Calu3 (cell line): Measurements from ENCODE around the gene ZMYND15. TPM values are rescaled to one million over a fixed set of nuclear protein-coding genes. Genes with fewer than 3 reads are reported as not detected.

Experiments
- BruUV-seq: library from RNA; stranded (reverse); fragments of 400-500 nt; replicated peaks from 2 replicates; lab custom pipeline; 2021; lab: Mats Ljungman, UMichigan
- CTCF ChIA-PET: fragments of 300-600 bp; sonication (Branson Sonifier 250); formaldehyde crosslinking; loops from one replicate; lab custom pipeline; 2022; ENCODE audit warnings: antibody characterized with exemption; lab: Charles Lee
- DNase-seq: peaks from one replicate; pipeline ENCODE4 v3.0.0; 2022
- H3K27ac Mint-ChIP-seq: one replicate; pipeline ENCODE4 v1.8.0; 2022; ENCODE audit warnings: mixed read lengths; ENCODE audit not compliant: unreplicated experiment
- H3K27me3 Mint-ChIP-seq: one replicate; pipeline ENCODE4 v1.8.0; 2022; ENCODE audit warnings: mixed read lengths; ENCODE audit not compliant: unreplicated experiment
- H3K36me3 Mint-ChIP-seq: one replicate; pipeline ENCODE4 v1.8.0; 2022; ENCODE audit warnings: mild to moderate bottlenecking, moderate library complexity, mixed read lengths; ENCODE audit not compliant: insufficient read depth, unreplicated experiment
- H3K4me1 Mint-ChIP-seq: one replicate; pipeline ENCODE4 v1.8.0; 2022; ENCODE audit warnings: mild to moderate bottlenecking, low read depth, mixed read lengths; ENCODE audit not compliant: unreplicated experiment
- H3K4me3 Mint-ChIP-seq: one replicate; pipeline ENCODE4 v1.8.0; 2022; ENCODE audit warnings: mild to moderate bottlenecking, low read depth, moderate library complexity, mixed read lengths; ENCODE audit not compliant: unreplicated experiment
- H3K9me3 Mint-ChIP-seq: one replicate; pipeline ENCODE4 v1.8.0; 2022; ENCODE audit warnings: low read depth, mixed read lengths; ENCODE audit not compliant: unreplicated experiment
- intact Hi-C: fragments of 100-400 bp; cut with micrococcal nuclease; formaldehyde crosslinking; loops from one replicate; pipeline ENCODE4 v1.10.0; 2022; ENCODE audit not compliant: unreplicated experiment
- total RNA-seq: library from RNA; stranded (reverse); gene quantifications from 2 replicates; pipeline ENCODE4 v1.2.3, GENCODE V29; 2022
- TF ChIP-seq, protein P1 (sequence below): fragments of 200-600 bp; IDR thresholded peaks from one replicate; pipeline ENCODE4 v1.8.0; 2022; ENCODE audit warnings: antibody characterized with exemption; ENCODE audit not compliant: unreplicated experiment

The ZMYND15 gene
- total RNA-seq, 1 experiment from 2014 or later: 2.2 TPM

DNA sequence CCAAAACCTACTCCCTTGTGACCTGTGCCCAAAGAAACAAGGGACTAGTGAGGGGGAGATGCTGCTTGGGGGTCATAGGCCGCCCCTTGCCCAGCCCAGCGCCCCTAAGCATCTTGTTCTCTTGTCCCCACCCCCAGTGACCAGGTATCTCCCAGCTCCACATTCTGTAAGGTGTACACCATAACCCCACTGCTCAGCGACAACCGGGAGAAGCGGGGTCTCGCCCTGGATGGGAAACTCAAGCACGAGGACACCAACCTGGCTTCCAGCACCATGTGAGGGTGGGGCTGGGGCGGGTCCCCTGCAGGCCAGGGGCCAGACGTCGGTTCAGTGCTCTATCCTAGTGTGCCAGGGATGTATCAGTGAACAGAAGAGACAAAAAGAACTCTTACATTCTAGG is 20.5 kb upstream of the ZMYND15 start:
- TF ChIP-seq, protein P1, sequence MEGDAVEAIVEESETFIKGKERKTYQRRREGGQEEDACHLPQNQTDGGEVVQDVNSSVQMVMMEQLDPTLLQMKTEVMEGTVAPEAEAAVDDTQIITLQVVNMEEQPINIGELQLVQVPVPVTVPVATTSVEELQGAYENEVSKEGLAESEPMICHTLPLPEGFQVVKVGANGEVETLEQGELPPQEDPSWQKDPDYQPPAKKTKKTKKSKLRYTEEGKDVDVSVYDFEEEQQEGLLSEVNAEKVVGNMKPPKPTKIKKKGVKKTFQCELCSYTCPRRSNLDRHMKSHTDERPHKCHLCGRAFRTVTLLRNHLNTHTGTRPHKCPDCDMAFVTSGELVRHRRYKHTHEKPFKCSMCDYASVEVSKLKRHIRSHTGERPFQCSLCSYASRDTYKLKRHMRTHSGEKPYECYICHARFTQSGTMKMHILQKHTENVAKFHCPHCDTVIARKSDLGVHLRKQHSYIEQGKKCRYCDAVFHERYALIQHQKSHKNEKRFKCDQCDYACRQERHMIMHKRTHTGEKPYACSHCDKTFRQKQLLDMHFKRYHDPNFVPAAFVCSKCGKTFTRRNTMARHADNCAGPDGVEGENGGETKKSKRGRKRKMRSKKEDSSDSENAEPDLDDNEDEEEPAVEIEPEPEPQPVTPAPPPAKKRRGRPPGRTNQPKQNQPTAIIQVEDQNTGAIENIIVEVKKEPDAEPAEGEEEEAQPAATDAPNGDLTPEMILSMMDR: no peak
- no peaks in the 10 kb centered on the region for H3K9me3 Mint-ChIP-seq
- H3K27me3 Mint-ChIP-seq: peaks cover 12% of the 10 kb centered on the region
- CTCF ChIA-PET: no interaction called here
- peaks cover 20% of the 10 kb centered on the region for H3K36me3 Mint-ChIP-seq
- H3K4me3 Mint-ChIP-seq: no peak overlapping the region
- H3K4me1 Mint-ChIP-seq: peaks cover 40% of the 10 kb centered on the region
- H3K27ac Mint-ChIP-seq: peak overlapping the region; percentile 80
- no peak for DNase-seq
- no TSS peak for BruUV-seq
- intact Hi-C loops: no loop called here

DNA sequence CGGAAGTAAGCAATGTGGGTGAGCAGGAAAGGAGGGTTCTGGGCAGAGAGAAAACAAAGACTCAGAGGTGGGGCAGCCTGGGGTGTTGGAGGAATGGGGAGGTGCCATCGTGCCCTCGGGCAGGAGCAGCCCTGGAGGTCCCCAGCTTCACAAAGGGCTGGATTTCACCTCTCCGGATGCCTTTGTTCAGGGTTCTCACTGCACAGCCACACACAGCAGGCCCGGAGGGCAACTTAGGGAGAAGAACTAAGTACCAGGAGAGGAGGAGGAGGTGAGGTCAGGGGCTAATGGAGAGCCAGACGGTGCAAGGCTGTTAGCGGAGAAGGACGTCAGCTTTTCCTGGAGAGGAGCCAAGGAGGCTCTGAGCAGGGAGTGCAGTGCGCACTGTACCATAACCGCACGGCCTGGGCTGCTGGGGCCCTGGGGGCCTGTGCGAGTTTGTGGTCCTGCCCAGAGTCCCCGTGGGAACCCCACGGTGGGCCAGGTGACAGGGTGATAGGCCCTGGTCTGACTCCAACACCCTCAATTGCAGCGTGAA is 19.9 kb upstream of the ZMYND15 start:
- Mint-ChIP-seq H3K27ac (peak overlapping the region; percentile 80), H3K4me3 (no peak overlapping the region), H3K36me3 (peaks cover 20% of the 10 kb centered on the region), H3K9me3 (no peaks in the 10 kb centered on the region), H3K27me3 (peaks cover 12% of the 10 kb centered on the region), H3K4me1 (peaks cover 40% of the 10 kb centered on the region)
- TF ChIP-seq, protein P1: no peak
- intact Hi-C loops: no loop called here
- no TSS peak for BruUV-seq
- CTCF ChIA-PET: no interaction called here
- DNase-seq: peak; percentile 56

DNA sequence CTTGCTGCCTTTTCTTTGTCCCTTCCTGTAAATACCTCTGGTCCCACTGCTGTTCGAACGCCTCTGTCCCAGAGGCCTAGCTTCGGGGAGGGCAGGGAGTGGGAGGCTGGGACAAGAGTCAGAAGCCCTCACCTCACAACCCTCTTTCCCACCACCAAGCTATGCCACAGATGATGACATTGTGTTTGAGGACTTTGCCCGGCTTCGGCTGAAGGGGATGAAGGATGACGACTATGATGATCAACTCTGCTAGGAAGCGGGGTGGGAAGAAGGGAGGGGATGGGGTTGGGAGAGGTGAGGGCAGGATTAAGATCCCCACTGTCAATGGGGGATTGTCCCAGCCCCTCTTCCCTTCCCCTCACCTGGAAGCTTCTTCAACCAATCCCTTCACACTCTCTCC is 18.8 kb upstream of the ZMYND15 start:
- CTCF ChIA-PET: interaction anchor here (1.0 to 1.5 kb wide), 2 partner anchors 69 to 166 kb away, joined by 3 to 6 read pairs; partner anchors contain the start of gene MYBBP1A
- Mint-ChIP-seq H3K4me3 (no peak overlapping the region), H3K9me3 (no peaks in the 10 kb centered on the region), H3K4me1 (peaks cover 40% of the 10 kb centered on the region), H3K27me3 (peaks cover 21% of the 10 kb centered on the region), H3K27ac (no peak overlapping the region), H3K36me3 (peaks cover 23% of the 10 kb centered on the region)
- TF ChIP-seq, protein P1: no peak
- no peak for DNase-seq
- intact Hi-C loops: no loop called here
- BruUV-seq: TSS peak; percentile 19

DNA sequence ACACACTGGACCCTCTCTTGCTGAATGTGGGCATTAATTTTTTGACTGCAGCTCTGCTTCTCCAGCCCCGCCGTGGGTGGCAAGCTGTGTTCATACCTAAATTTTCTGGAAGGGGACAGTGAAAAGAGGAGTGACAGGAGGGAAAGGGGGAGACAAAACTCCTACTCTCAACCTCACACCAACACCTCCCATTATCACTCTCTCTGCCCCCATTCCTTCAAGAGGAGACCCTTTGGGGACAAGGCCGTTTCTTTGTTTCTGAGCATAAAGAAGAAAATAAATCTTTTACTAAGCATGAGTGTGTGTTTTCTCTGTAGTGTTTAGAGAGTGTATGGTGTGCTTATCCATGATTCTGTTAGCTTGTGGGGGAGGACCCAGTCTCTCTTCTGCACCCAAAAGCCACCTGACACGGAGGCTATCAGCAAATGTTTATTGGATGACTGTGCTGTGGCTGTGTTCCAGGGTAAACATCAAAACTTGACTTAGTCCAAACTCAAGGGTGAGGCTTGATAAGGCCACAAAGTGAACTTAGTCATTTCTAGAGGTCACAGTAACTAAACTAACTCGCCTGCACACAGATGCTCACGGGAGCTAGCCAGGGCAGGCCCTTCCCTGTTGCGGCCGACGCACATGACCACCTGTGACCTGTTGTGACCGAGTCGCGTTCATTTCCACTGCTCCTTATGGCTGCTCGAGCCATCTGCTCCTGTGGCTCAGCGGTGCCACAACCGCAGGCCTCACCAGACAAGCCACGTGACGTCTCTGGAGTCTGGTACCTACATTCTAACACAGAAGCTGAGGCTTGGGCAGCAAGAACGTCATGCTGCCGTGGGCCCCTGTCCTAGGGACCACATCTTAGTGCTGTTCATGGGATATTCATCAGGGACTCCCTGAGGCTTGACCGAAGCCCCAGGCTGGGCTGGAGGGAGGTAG is 18.2 kb upstream of the ZMYND15 start:
- Mint-ChIP-seq H3K4me1 (peaks cover 40% of the 10 kb centered on the region), H3K9me3 (no peaks in the 10 kb centered on the region), H3K27me3 (peaks cover 27% of the 10 kb centered on the region), H3K4me3 (no peak overlapping the region), H3K27ac (peak overlapping the region; percentile 50), H3K36me3 (peaks cover 23% of the 10 kb centered on the region)
- CTCF ChIA-PET: interaction anchor here (1.0 to 1.5 kb wide), 3 partner anchors 11 to 166 kb away, joined by 3 to 6 read pairs (median 6); partner anchors contain the start of genes ARRB2 and MYBBP1A
- BruUV-seq: no TSS peak
- TF ChIP-seq, protein P1: no peak
- DNase-seq: peak; percentile 63
- intact Hi-C loops: no loop called here
